GM21447 (cell line): ENCODE data around the gene COPZ1.

Experiments
- ATAC-seq: cut with Tn5 transposase; IDR thresholded peaks from one replicate; pipeline ENCODE4 v1.9.1; 2021; ENCODE audit not compliant: unreplicated experiment

COPZ1 gene

DNA sequence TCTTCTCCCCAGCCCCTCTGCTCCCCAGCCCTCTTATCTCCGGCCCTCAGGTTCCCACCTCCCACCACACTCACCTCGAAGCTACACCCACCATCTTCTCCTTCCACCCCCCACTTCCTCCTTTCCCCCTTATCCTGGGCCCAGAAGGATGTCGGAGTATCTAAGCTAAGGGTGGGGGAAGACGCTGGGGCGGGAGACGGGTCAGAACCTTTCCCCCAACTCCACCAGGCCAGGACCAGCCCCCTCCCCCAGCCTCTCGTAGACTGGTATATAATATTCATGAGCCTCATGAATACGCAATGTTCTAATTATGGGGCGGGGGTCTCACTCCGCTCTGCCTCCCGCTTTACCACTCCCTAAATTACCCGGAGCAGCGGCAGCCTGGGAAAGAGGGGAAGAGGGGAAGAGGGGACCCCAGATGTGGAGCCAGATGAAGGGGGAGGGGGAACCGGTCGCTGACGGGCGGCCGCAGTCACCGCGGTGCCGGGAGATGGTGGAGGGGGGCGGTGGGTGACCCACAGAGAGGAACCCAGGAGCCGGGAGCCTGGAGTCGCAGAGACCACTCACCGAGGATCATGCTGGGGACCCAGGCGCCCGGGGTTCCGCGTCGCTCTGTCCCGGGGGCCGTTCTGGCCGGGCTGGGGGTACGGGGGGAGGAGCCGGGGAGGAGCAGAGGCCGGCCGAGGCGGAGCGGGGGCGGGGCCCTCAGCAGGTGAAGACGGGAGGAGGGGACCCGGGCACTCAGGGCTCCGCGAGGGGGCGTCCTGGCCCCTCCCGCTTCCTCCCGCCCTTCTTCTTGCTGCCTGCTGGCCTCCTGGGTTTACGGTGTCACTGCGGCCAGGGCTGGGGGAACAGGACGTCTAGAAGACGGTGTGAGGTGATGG lies 66.0 kb downstream of the COPZ1 start:
- no peak for ATAC-seq

DNA sequence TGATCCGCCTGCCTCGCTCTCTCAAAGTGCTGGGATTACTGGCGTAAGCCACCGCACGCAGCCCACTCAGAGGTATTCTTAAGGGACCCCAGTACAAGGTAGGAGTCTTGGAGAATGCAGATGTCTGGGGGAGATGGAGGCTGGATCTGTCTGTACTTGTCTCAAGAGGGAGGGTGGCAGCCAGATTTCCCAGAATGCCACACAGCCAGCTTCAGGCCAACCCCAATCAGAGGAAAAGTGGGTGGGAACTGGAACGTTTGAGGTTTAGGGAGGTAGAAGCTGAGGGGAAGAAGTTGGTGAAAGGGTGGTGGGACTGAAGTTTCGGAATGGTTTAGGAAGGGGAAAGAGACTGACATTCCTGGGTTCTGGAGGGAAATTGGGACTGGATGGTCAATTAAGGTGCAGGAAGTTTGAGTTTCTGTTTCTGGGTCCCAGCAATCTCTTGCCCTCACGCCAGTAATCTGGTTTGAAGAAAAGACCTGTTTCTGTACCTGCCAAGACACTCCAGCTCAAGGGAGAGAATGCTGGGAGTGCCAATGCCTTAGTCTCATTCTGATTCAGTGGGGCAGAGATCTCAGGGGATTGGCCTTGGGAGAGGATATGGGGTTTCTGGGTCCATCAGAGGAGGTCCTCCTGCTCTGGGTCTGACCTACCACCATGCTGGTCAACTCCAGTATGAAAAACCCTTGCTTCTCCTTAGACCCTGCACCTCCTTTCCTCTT lies 67.7 kb downstream of the COPZ1 start:
- ATAC-seq, result no peak

DNA sequence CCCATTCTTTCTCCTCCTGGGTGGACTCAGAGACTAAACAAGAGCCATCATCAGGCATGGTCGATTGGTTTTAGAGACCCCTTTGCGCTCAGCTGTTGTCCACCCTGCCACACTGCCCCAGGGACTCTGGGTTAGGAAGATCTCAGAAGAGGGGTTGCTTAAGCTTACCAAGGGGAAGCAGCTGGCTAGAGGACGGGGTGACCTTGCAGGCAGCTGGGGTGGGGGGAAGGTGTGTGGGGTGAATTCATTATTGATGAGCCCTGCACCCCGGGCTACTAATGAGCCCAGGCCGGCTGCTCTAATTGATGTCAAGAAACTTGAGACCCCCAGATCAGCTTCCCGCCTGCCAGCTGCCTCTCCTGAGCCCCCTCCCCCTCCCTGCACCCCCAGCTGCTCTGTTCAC lies 68.3 kb downstream of the COPZ1 start:
- no peak for ATAC-seq

- ATAC-seq, result no peak
Measured at GRCh38 chr12:54393743-54394142, 68.8 kb downstream of the COPZ1 start.

- no peak for ATAC-seq
Measured at GRCh38 chr12:54394281-54394719, 69.4 kb downstream of the COPZ1 start.

GRCh38 chr12:54394986-54395385 lies 70.1 kb downstream of the COPZ1 start:
- ATAC-seq, result no peak

GRCh38 chr12:54395545-54395944 lies 70.6 kb downstream of the COPZ1 start:
- no peak for ATAC-seq

GRCh38 chr12:54397157-54397556 lies 72.2 kb downstream of the COPZ1 start:
- ATAC-seq, result no peak

DNA sequence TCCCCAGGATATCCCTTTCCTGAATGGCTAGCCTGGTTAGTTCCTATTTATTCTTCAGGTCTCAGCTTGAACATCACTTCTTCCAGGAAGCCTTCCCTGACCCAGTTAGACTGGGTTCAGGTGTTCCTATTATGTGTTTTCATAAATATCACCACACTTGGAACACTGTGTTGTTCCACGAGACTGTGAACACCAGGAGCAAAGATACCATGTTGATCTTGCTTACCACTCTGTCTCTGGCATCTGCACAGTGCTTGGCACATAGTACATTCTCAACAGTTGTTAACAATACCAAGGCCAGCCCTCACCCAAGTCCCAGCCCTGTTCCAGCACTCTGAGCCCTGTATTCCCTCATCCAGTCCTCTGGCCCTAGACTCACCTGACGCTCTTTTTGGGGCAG lies 73.3 kb downstream of the COPZ1 start:
- ATAC-seq, result no peak

DNA sequence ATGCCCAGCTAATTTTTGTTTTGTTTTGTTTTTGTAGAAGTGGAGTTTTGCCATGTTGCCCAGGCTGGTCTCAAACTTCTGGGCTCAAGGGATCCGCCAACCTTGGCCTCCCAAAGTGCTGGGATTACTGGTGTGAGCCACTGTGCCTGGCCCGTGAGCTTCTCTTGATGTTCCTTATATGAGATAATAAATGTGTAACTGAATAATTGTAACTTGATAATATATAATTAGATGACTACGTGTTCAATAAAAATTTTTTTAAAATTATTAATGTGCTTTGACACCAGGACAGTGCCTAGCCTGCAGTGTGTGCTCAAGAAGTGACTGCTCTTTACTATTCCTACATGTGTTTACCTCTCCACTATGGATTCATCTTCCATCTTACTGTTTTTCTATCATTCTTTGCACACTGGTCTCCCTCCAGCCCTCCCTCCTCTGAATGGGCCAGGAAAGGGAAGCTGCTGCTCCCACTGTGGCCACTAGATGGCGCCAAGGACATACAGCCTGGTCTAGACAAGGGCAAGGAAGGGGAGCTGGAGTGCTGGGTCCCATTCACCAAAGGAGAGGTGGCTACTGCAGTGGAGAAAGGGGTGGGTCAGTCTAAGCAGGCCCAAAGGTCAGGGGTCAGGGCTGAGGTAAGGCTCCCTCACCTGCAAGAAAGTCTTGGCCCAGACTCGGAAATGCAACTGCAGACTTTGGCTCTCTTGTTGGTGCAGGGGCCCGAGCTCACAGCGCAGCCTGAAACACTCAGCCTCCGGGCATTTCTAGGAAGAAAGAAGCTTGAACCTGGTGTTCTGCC lies 74.3 kb downstream of the COPZ1 start:
- peak; percentile 73 for ATAC-seq

- ATAC-seq, result no peak
Measured at GRCh38 chr12:54401119-54401518, 76.2 kb downstream of the COPZ1 start.
